HG03159 (cell line): ENCODE measurements around the gene SORL1.

Source experiments
- ATAC-seq: cut with Tn5 transposase; IDR thresholded peaks from one replicate; pipeline ENCODE4 v1.9.1; 2021; ENCODE audit warnings: mild to moderate bottlenecking, moderate library complexity; ENCODE audit not compliant: unreplicated experiment

The SORL1 gene

DNA sequence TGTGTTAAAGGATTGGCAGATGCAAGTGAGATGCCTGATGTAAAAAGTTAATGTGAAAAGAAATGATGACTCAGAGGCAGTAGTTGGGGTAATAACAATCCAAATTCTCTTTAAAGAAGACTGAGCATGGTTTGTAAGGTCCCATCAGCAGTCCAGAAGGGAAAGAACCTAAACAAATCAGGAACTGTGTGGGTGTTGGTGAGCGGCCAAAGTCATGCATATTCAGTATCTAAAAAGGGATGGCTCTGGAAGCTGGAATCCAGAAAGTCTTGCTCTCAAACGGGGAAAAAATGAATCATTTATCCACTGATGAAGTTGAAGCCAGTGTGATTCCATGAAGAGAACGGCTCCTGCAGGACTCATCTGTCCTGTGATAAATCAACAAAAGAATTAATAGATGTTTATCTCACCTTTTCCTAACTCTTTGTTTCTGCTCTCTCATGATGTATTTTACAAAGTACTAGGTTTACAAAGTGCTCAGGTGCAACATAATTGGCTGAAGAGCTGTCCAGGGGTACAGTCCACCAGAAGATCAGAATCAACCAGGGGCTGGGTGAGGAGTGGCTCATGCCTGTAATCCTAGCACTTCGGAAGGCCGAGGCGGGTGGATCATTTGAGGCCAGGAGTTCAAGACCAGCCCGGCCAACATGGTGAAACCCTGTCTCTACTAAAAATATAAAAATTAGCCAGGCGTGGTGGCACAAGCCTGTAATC lies 21.1 kb downstream of the SORL1 start:
- no peak for ATAC-seq

DNA sequence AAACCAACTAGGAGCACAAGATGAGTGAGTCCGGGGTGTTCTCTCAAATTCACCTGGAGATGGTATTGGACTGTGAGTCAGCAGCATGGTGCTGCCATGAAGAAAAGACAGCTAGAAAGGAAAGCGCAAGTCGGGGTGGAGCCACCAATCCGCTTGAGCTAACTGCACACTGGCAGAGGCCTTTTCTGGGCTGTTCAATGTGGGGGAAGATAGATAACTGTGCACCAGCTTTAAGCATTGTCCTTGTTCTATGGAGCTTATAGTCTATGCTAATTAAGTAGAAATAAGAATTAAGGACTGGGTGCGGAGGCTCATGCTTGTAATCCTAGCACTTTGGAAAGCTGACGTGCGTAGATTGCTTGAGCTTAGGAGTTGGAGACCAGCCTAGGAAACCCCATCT lies 22.6 kb downstream of the SORL1 start:
- no peak for ATAC-seq

DNA sequence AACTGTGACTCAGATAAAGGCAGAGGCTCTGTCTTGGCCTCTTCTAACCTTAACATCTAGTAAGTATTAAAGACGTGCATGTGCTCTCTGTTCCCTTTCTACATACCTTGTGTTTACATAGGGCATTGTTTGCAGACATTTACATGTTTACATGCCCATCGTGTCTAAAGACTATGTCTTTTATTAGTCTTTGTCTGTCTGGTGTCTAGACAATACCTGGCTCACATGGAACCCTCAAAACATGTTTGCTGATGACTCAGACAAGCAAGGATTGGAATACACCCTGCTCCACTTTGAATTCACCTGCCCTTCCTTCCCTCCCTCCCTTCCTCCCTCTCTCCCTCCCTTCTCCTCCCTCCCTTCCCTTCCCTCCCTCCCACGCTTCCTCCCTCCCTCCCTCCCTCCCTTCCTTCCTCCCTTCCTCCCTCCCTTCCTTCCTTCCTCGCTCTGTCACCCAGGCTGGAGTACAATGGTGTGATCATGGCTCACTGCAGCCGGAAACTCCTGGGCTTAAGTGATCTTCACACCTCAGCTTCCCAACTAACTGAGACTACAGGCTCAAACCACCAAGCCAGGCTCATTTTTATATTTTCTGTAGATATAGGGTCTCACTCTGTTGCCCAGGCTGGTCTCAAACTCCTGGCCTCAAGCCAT lies 24.4 kb downstream of the SORL1 start:
- no peak for ATAC-seq

DNA sequence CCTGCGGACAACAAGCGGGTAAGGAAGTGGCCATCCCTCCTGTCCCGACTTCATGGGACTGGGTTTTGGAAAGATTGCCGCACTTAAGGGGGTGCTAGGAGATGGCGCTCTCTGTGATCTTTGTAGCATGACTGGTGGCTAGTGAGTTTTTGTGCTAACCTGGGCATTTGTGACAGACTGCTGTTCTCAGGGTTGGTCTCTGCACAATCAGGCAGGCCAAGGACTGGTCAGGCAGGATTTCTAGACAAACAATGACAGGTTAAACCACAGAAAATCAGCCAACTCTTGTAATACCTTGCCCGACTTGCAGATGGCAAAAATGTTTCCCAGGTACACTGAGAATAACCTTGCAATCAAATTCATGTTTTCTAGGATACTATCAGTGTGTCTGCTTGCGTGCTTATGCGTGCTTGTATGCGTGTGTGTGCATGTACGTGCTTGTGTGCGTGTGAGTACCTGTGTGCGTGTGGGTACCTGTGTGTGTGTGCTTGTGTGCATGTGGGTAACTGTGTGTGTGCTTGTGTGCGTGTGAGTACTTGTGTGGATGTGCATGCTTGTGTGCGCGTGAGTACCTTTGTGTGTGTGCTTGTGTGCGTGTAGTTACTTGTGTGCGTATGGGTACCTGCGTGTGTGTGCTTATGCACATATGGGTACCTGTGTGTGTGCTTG lies 26.2 kb downstream of the SORL1 start:
- no peak for ATAC-seq

DNA sequence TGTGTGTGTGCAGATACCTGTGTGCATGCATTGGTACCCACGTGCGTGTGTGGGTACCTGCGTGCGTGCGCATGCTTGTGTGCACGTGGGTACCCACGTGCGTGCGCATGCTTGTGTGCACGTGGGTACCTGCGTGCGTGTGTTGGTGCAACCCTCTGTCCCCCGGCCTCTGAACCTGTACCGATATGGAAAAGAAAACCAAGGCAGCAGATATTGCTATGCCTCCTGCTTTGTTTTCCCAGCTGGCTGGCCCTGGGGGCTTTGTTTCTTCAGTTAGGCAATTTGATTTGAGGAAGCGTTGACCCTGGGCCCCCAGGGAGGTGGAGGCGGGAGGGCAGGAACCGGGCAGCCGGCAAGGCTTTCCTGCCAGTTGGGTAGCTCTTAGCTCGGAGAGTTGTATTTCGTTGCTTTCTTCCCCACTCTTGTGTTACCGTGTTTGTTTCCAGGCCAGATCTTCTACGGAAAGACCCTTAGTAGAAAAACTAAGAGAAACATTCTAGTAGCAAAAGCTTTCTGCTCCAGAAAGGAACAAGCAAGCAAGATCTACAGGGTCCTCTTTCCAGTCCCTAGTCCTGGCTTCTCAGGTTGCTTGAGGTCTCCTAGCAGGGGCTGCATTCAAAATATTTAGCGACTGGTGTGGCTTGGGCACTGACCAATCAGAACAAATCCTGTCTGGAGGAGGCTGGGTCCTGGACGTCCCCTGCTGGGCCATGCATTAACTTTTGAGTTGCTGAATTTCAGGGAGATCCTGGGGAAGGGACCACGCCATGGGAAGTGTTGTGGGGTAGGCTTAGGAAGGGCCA lies 27.0 kb downstream of the SORL1 start:
- no peak for ATAC-seq

DNA sequence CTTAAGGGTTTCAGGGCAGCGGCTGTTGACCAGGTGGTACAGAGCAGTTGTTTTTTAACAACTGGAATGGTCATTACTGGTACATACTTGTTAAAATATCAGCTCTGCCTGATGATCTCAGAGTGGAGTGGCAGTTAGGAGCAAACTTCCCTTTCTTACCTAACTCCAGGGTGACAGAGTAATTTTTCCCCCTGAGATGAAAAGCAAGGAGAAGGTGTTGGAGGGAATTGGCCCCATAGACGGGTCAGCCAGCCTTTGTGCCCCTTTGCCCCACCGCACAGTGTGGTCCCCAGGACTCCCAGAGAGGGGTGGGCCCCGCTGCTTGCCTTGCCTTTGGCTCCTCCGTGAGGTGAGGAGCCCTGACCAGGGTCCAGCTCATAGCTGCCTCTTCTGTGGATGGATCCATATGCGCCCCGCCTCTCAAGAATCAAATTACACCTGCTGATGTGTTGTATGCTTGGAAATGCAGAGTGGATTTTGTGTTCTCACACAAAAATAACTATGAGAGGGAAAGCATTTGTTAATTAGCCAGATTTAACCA lies 27.7 kb downstream of the SORL1 start:
- ATAC-seq: no peak

DNA sequence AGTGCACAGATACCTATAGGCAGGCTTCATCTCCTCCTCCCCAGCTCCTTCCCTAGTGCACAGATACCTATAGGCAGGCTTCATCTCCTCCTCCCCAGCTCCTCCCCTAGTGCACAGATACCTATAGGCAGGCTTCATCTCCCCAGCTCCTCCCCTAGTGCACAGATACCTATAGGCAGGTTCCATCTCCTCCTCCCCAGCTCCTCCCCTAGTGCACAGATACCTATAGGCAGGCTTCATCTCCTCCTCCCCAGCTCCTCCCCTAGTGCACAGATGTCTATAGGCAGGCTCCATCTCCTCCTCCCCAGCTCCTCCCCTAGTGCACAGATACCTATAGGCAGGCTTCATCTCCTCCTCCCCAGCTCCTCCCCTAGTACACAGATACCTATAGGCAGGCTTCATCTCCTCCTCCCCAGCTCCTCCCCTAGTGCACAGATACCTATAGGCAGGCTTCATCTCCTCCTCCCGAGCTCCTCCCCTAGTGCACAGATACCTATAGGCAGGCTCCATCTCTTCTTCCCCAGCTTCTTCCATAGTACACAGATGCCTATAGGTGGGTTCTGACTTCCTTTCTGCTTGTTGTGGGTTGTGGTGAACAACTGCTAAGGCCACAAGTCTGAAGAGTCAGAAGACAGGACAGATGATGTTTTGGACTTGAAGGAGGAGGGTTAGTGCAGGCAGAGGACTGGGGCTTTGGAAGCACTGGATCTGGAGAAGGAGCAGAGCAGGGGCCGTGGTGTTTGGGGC lies 29.5 kb downstream of the SORL1 start:
- peak; percentile 76 for ATAC-seq

DNA sequence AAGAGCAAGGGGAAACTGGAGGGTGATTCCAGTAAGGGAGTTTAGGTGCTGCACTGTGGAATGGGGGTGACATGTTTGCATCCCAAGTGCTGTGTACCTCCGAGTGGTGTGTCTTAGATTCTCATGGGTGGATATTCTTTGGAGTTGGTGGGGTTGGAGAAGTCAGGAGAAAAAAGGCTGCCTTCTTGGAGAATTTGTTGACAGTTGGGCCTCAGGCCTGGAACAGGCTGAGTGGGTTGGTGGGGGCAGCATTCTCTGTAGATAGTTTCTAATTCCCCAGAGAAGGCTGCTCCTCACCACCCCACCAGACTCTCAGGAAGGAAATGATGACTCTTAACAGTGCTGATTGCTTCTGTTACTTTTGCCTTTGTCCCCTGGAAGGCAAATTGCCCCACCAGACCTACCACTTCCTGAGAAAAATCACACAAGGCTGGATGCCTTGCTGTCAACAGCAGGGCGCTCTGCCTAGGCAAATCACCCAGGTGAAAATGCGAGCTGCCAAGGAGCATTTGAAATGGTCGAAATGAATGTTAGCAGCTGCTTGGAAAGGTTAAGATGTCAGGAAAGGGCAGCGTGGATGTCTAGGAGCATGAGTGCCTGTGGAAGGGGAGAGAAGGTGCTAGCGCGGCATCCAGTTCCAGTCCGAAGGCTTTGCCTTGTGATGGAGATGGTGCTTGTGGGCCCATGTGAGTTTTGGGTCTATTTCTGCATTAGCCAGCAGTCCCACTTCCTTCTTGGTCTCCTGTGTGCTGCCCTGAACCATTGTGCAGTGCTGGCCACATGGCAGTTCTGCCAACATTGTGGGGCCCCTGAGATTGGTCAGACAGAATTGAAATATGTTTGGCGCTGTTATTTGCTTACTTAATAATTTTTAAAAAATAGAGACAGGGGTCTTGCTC lies 30.4 kb downstream of the SORL1 start:
- peak; percentile 81 for ATAC-seq

DNA sequence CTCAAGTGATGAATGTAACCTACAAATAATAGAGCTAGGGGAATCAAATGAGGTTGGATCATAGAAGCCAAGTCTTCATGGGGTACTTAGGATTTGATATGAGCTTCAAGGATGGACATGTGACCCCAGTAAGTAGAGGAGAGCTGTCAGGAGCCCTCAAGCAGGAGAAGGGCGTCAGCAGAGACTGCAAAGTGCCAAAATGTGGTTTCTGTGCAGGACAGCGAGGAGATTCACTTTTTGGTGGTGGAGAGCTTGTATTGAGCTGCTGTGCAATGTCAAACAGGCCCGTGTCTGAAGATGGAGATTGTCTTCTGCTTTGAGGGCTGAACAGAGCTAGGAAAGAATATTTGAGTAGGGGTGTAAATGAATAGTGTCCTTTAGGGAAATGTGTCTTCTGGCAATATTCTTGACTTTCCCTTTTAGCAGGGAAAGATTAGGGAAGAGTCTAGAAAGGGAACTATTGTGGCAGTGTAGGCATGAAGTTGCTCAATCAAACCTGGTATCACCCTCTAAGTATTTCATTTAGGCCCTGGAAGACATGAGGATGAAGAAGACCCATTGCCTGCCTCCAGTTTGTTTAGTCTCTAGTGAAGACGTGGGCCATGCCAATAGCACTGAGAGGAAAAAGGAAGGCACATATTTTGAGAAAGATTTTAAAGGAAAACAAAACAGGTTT lies 31.8 kb downstream of the SORL1 start:
- ATAC-seq: no peak

DNA sequence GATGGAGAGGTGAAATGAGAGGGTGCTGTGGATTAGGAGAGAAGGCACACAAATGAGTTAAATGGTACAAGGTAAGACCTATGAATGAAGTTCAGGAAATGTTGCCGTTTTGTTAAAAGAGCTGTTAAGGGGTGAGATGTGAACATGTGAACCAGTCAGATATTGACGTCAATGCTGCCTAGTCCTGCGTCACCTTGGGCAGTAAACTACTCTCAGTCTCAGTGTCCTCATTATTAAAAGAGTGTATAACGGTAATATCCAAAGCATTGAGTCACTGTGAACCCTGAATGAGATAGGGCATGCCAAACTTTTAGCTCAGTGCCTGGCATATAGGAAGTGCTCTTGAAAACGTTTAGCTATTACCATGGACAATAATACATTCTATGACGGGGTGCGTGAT lies 33.1 kb downstream of the SORL1 start:
- no peak for ATAC-seq

DNA sequence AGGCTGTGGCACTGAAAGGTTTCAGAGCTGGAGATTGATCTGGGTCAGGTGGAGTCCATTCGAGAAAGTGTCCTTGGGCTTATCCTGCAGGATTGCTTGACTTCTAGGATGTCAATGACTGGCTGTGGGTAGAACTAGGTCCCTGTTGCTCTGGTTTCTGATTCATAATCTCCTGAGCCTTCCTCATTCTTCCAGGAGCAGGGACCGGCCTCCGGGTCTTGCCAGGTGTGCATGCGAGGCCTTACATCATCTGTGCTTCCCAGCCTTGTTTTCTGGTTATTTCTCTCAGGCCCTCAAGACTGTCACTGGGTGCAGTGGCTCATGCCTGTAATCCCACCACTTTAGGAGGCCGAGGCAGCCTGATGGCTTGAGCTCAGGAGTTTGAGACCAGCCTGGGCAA lies 33.9 kb downstream of the SORL1 start:
- ATAC-seq: no peak

DNA sequence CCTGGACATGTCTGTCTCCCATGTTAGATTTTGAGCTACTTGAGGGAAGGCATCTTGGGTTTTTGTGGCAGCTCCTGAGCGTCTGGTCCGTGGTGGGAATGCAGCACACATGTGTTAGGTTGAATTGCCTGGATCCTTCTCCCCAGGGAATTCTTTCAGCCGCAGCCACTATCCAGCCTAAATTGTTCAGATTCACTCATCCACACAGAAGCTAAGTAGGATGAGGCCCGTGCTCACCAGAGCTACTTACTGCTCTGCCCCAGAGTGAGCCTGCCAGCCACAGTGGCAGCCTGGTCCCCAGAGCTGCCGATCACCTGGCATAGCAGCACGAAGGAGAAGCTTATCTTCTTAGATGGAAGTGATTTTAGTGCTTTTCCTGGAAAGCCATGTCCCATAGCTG lies 35.1 kb downstream of the SORL1 start:
- ATAC-seq: no peak

DNA sequence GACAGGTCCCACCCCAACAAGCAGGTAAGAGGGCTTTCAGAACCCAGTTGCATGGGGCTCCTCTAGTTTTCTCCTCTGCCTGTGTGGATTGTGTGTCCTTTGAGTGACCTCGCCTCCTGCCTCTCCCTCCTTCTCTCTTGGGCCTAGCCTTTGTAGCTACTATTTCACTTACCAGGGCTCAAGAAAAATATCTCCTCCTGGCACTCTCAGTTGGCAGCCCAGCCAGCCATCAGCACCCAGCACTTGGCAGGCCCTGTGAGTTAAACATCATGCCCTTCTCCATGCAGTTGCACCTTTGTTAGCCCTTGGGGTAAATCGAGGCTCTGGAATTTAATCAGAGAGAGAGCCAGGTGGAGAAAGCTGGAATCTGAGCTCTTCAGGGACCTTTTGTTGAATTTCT lies 36.1 kb downstream of the SORL1 start:
- ATAC-seq: no peak

DNA sequence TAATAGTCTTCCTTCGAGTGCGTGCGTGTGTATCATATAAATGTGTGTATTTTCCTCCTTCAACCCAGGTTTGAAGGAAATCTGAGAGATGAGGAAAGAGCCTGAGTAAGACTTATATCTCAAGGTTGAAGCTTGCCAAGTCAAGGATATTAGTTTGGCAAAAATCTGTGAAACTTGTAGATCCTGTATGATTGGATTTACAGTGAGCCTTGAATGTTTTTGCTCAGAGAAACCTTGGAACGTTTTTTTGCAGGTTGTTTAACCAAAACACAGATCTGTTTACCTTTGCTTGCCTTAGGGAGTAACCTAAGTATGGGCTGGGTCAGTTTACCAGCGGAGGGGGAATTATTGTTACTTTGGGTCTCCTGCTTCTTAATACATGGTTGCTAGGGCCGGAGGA lies 36.5 kb downstream of the SORL1 start:
- ATAC-seq: no peak

DNA sequence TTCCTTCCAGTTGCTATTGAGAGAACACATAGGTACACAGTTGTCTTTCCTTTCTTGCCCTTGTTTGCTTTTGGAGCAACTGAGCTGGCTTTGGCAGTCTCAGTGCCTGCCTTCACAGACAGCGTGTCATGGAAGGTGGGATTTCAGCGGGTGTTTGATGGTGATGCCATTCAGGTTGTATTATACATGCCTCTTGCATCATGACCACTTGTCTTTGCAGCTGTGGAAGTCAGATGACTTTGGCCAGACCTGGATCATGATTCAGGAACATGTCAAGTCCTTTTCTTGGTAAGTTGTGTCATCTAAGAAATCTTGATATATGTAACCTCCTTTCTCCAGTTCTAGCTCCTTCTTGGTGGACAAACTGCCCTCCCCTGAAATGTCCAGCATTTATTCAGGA lies 37.7 kb downstream of the SORL1 start:
- ATAC-seq: no peak

DNA sequence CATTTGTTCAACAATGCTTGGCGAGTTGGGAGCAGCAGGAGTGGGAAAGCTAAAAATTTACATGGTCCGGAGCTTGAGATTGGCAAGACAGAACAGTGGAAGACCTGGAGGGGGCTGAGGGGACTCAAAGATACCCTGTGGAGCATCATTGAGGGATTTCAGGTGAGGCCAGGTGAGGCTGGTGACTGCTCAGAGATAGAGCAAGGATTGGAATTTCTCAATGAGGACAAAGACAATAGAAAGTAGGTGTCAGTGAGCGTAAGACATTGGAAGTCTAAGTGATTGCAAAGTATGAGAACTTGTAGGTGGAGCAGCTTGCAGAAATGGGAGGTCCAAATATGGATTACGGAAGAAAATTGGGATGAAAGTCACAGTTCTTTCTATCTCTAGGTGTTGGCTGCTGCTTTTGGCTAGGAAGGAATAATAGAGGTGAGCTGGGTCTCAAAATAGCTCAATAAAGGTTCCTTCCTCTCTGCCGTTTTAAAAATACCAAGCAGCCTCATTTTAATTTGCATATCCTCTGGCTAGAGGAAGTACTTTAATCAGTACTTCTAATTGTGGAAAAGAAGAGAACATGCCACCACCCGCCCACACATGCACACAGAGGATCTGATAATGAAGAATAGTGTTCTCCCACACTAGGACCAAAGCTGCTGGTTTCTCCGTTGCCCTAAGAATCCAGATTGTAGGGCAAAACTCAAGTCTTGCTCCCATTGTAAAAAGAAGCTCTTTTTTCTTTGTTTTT lies 42.4 kb downstream of the SORL1 start:
- ATAC-seq: peak; percentile 74

DNA sequence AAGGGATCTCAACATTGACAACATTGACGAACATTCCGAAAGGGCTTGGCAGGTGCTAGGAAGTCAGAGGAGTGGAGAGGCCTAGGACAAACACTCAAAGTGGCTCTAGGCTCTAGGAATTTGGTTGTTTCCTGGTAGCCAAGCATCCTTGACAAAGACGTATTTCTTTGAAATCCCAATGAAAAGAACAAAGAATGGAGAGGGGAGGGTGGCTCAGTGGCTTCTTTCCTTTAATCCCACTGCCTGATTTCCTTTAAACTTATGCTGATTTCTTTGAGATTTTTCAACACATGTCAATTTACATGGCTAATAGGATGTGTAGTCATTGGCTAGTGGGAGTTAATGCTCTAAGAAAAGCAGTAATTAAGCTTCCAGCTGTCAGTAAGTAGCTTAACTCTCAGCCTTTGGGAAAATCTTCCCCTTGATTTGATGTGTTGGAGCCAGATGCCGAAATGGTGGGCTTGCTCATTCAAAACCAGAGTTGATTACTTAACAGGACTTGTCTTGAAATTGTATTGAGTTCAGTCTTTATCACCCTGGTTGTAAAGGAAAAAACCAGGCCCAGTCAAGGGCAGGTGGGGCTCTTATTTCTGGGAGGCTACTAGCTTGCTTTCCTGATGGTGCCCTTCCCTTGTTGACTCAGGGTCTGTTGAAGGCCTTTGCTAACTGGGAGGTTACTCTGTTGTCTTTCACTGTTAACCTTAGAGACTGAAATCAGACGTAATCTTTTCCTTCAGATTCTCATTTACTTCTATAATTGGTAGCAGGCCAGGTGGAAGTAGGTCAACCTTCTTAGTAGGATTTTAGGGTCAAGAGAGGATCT lies 45.3 kb downstream of the SORL1 start:
- ATAC-seq: no peak
